GM21786 (cell line): ENCODE measurements around the gene PDE8B.

Experiments
- ATAC-seq: cut with Tn5 transposase; IDR thresholded peaks from one replicate; pipeline ENCODE4 v1.9.1; 2021; ENCODE audit not compliant: unreplicated experiment

PDE8B gene

GRCh38 chr5:77229887-77230286 is 19.4 kb downstream of the PDE8B start:
- ATAC-seq: no peak

- no peak for ATAC-seq
These were observed 20.4 kb downstream of the PDE8B start for GRCh38 chr5:77230727-77231470.

DNA sequence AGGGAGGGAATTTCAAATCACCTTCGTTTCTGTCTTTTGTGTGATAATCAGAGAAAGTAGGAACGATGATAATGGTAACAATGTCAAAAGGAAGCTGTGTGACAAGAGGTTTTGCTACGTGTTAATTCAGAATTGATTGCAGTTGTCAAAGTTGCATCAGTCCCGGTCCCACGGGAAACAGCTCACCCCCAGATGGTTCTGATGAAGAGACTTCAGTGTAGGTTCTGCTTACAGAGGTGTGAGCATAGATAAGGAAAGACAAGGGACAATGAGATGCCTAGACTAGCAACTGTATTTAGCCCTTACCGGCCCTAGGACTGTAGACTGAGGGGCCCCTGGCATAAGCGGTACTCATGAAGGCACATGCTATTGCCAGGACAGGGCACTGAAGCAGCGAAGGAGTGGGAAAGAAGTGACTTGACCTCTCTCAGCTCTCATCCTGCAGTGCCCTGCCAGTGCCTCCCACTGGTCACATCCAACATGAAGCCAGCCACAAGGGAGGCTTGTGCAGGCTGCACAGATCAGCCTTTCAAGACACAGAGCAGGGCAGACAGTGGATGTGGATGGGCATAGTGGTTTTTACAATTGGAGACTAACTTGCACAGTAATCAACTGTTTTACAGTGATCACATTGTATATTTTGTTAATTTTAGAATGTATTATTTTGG is 21.1 kb downstream of the PDE8B start:
- no peak for ATAC-seq

GRCh38 chr5:77232574-77233358 is 22.3 kb downstream of the PDE8B start:
- no peak for ATAC-seq

GRCh38 chr5:77235846-77236721 is 25.6 kb downstream of the PDE8B start:
- ATAC-seq: no peak

GRCh38 chr5:77239126-77239741 is 28.8 kb downstream of the PDE8B start:
- no peak for ATAC-seq

- ATAC-seq: no peak
These were observed 31.0 kb downstream of the PDE8B start for GRCh38 chr5:77241444-77241843.

GRCh38 chr5:77249475-77249874 is 39.0 kb downstream of the PDE8B start:
- ATAC-seq: no peak

DNA sequence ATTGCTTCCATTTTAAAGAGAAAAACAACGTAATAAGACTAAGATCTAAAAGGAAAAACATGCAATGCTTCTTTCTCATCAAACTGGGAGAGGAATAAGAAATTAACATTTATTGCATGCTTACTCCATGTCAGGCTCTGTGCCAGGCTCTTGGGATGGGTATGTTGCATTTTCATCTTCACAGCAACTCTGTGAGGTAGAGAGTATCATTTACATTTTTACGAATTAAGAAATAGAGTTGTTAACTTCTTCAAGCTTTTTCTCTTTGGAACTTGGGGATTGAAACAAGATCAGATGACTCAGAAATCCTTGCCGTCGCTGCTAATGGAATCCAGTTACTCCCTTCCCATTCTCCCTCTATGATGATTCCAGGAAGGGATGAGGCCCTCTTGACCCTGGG is 39.5 kb downstream of the PDE8B start:
- no peak for ATAC-seq

GRCh38 chr5:77251921-77252320 is 41.4 kb downstream of the PDE8B start:
- no peak for ATAC-seq

GRCh38 chr5:77255617-77256016 is 45.1 kb downstream of the PDE8B start:
- ATAC-seq: no peak

GRCh38 chr5:77256406-77256805 is 45.9 kb downstream of the PDE8B start:
- ATAC-seq: no peak

DNA sequence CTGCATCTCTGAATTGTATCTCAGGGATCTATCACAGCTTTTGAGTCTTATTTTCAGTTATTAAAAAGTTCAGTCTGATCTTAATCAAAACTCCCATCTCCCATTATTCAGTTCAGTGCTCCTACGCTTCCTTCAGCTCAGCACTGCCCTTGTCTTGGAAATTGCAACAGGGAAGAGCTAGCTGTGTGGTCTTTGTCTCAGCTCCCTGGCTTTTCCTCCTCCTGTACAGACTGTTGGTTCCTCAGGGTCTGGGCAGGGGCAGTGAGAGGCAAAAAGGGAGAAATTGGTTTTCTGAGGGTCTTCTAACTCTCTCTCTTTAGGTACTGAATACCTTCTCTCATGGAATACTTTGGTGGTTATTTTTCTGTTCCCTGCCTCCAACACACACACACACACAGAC is 48.2 kb downstream of the PDE8B start:
- ATAC-seq: no peak

DNA sequence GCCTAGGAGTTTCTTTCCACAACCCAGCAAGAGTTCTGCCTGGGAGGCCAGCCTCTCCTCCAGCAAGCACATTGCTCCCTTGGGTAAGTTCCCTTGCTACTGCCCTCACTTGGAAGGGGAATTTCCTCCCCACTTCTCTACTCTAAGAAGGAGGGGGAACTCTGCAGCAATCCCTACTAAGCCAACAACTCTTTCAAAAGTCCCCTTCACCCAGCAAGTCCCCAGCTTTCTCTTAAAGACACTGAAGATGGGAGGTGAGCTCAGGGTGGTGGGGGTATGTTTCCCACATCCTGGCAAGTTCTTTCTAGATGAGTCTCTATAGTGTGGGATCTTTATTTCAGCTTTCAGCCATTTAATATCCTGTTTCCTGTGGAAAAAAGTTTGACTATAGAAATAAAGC is 49.0 kb downstream of the PDE8B start:
- ATAC-seq: no peak

DNA sequence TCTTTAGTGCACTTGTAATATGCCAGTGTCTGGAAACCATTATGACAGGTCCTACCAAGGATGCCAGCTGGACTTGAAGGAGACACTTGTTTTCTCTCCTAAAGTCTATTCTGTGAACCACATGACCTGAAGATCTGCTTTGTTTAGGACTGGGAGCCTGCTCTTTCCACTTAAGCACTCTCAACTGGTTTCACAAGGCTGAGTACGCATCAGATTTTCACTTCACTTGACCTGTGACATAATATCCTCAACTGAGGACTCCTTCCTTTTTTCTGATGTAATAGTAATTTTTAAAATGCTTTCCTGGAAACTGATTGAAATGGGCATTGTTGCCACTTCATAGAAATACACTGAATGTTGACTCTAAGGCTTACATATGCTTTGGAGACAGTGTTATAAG is 52.2 kb downstream of the PDE8B start:
- no peak for ATAC-seq

DNA sequence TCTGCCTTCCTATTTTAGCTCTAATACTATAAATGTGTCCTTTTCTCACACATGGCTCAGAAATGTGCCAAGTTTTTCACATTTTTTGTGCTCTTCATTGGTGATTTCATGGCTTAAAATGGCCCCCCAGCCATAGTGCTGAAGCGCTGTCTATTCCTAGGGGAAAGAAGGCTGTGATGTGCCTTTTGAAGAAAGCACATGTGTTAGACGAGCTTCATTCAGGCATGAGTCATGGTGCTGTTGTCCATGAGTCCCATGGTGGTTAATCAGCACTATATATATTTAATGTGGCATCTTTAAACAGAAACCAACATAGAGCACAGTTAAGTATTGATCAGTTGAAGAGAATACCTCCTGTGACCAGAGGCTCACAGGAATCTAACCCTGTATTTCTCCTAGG is 55.8 kb downstream of the PDE8B start:
- no peak for ATAC-seq

- no peak for ATAC-seq
These were observed 57.0 kb downstream of the PDE8B start for GRCh38 chr5:77267496-77267895.

- ATAC-seq: no peak
These were observed 61.7 kb downstream of the PDE8B start for GRCh38 chr5:77272206-77272605.

GRCh38 chr5:77277759-77278158 is 67.3 kb downstream of the PDE8B start:
- ATAC-seq: no peak

DNA sequence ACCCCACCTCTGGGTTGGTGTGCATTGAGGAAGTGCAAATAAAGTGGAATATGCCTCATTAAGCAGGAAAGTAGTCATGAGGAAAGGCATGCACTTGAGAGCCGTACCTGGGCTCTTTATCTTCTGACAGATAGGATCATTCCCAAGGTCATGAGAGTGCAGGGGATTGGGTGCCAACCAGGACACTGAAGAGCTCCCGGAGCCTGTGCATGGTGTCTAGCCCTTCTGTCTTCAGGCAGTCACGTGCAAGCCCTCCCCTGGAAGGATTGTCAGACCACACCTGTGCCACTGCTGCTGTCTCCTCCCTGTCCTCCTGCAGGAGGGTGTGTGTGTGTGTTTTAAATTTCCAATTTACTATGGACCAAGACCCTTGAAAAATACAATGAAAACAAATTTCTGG is 69.6 kb downstream of the PDE8B start:
- no peak for ATAC-seq

- no peak for ATAC-seq
These were observed 71.5 kb downstream of the PDE8B start for GRCh38 chr5:77281969-77282336.
